IPS-20b (cell line): ENCODE results near the gene CCL22.
"Not testable (repeated sequence)": the region's sequence is repeated elsewhere in the genome, so short reads cannot be mapped to it uniquely, and the experiment has no call there.

Experiments used
- H3K27ac ChIP-seq: one replicate; pipeline ENCODE4 v1.5.1; 2013; ENCODE audit warnings: low read length
- H3K27me3 ChIP-seq: 2 replicates; pipeline ENCODE4 v1.6.1; 2013; ENCODE audit warnings: mild to moderate bottlenecking, low read length, inconsistent platforms; ENCODE audit not compliant: insufficient read depth
- H3K36me3 ChIP-seq: 2 replicates; pipeline ENCODE4 v1.6.1; 2013; ENCODE audit warnings: low read depth, mild to moderate bottlenecking, inconsistent platforms, low read length, moderate library complexity; ENCODE audit not compliant: insufficient read depth
- H3K4me1 ChIP-seq: 2 replicates; pipeline ENCODE4 v1.6.1; 2013; ENCODE audit warnings: mild to moderate bottlenecking, control low read depth, inconsistent platforms, low read length, moderate library complexity; ENCODE audit not compliant: insufficient read depth
- H3K4me3 ChIP-seq: 2 replicates; pipeline ENCODE4 v1.5.1; 2013; ENCODE audit warnings: mild to moderate bottlenecking, low read length, inconsistent platforms
- H3K9ac ChIP-seq: 2 replicates; pipeline ENCODE4 v1.6.1; 2013; ENCODE audit warnings: low read depth, mild to moderate bottlenecking, inconsistent platforms, low read length, moderate library complexity
- H3K9me3 ChIP-seq: 2 replicates; pipeline ENCODE4 v1.6.1; 2013; ENCODE audit warnings: mild to moderate bottlenecking, low read depth, low read length, inconsistent platforms; ENCODE audit not compliant: insufficient read depth

CCL22 gene

GRCh38 chr16:57389087-57389468 lies 30.5 kb downstream of the CCL22 start:
- Histone ChIP-seq H3K4me1 (peaks cover 4% of the 10 kb centered on the region; the same call in 1 of the 2 replicates), H3K9ac (no peak overlapping the region), H3K9me3 (no peaks in the 10 kb centered on the region), H3K27me3 (no peaks in the 10 kb centered on the region), H3K4me3 (no peak overlapping the region), H3K36me3 (no peaks in the 10 kb centered on the region), H3K27ac (no peak overlapping the region)

GRCh38 chr16:57390636-57391295 lies 32.2 kb downstream of the CCL22 start:
- Histone ChIP-seq H3K27ac (no peak overlapping the region), H3K36me3 (no peaks in the 10 kb centered on the region), H3K4me1 (peaks cover 4% of the 10 kb centered on the region; the same call in 1 of the 2 replicates), H3K4me3 (no peak overlapping the region), H3K27me3 (no peaks in the 10 kb centered on the region), H3K9ac (no peak overlapping the region), H3K9me3 (no peaks in the 10 kb centered on the region)

GRCh38 chr16:57391300-57391699 lies 32.7 kb downstream of the CCL22 start:
- Histone ChIP-seq H3K27ac (no peak overlapping the region), H3K9ac (no peak overlapping the region), H3K36me3 (no peaks in the 10 kb centered on the region), H3K4me1 (peaks cover 4% of the 10 kb centered on the region; the same call in 1 of the 2 replicates), H3K27me3 (no peaks in the 10 kb centered on the region), H3K4me3 (no peak overlapping the region), H3K9me3 (no peaks in the 10 kb centered on the region)

GRCh38 chr16:57391708-57392107 lies 33.1 kb downstream of the CCL22 start:
- no peaks in the 10 kb centered on the region for H3K27me3 ChIP-seq
- no peaks in the 10 kb centered on the region for H3K9me3 ChIP-seq
- H3K36me3 ChIP-seq: no peaks in the 10 kb centered on the region
- no peak overlapping the region for H3K9ac ChIP-seq
- peaks cover under 1% of the 10 kb centered on the region; the same call in 1 of the 2 replicates for H3K4me1 ChIP-seq
- H3K27ac ChIP-seq: no peak overlapping the region
- H3K4me3 ChIP-seq: no peak overlapping the region

- Histone ChIP-seq H3K4me1 (no peaks in the 10 kb centered on the region), H3K9ac (no peak overlapping the region), H3K4me3 (no peak overlapping the region), H3K27ac (no peak overlapping the region), H3K36me3 (no peaks in the 10 kb centered on the region), H3K27me3 (no peaks in the 10 kb centered on the region), H3K9me3 (no peaks in the 10 kb centered on the region)
These were observed 34.1 kb downstream of the CCL22 start for GRCh38 chr16:57392694-57393093.

GRCh38 chr16:57394444-57394843 lies 35.9 kb downstream of the CCL22 start:
- no peak overlapping the region for H3K9ac ChIP-seq

GRCh38 chr16:57395026-57395425 lies 36.4 kb downstream of the CCL22 start:
- no peak overlapping the region for H3K4me3 ChIP-seq
- H3K27ac ChIP-seq: no peak overlapping the region
- H3K36me3 ChIP-seq: no peaks in the 10 kb centered on the region
- H3K27me3 ChIP-seq: no peaks in the 10 kb centered on the region
- H3K9ac ChIP-seq: no peak overlapping the region
- no peaks in the 10 kb centered on the region for H3K9me3 ChIP-seq
- no peaks in the 10 kb centered on the region for H3K4me1 ChIP-seq

More at GRCh38 chr16:57394444-57394843, 35.9 kb downstream of the CCL22 start:
- no peaks in the 10 kb centered on the region for H3K36me3 ChIP-seq
- no peaks in the 10 kb centered on the region for H3K4me1 ChIP-seq
- H3K27ac ChIP-seq: no peak overlapping the region
- no peaks in the 10 kb centered on the region for H3K9me3 ChIP-seq
- H3K4me3 ChIP-seq: no peak overlapping the region
- no peaks in the 10 kb centered on the region for H3K27me3 ChIP-seq

- Histone ChIP-seq H3K36me3 (no peaks in the 10 kb centered on the region), H3K4me3 (no peak overlapping the region), H3K27me3 (no peaks in the 10 kb centered on the region), H3K27ac (no peak overlapping the region), H3K4me1 (no peaks in the 10 kb centered on the region), H3K9ac (no peak overlapping the region), H3K9me3 (no peaks in the 10 kb centered on the region)
These were observed 38.2 kb downstream of the CCL22 start for GRCh38 chr16:57396786-57397185.

GRCh38 chr16:57397493-57397892 lies 38.9 kb downstream of the CCL22 start:
- H3K4me3 ChIP-seq, H3K27me3 ChIP-seq, H3K9ac ChIP-seq, H3K4me1 ChIP-seq, H3K9me3 ChIP-seq, H3K27ac ChIP-seq, H3K36me3 ChIP-seq: not testable (repeated sequence)

- H3K36me3 ChIP-seq: no peaks in the 10 kb centered on the region
- H3K27ac ChIP-seq: no peak overlapping the region
- no peaks in the 10 kb centered on the region; the same call in 1 of the 2 replicates for H3K27me3 ChIP-seq
- no peaks in the 10 kb centered on the region for H3K4me1 ChIP-seq
- no peak overlapping the region for H3K9ac ChIP-seq
- no peaks in the 10 kb centered on the region for H3K9me3 ChIP-seq
- no peak overlapping the region for H3K4me3 ChIP-seq
These were observed 43.5 kb downstream of the CCL22 start for GRCh38 chr16:57401943-57402640.

GRCh38 chr16:57403965-57404817 lies 45.6 kb downstream of the CCL22 start, which contains the start of gene CCL17:
Gene CCL17 (plus strand): TSS chr16:57404767. CDS start chr16:57413933, 9,166 bp downstream.
- H3K27me3 ChIP-seq: no peaks in the 10 kb centered on the region; the same call in 1 of the 2 replicates
- H3K4me1 ChIP-seq: no peaks in the 10 kb centered on the region
- H3K36me3 ChIP-seq: no peaks in the 10 kb centered on the region

More at GRCh38 chr16:57403965-57404817, 45.6 kb downstream of the CCL22 start, which contains the start of gene CCL17:
- Histone ChIP-seq H3K9me3 (no peaks in the 10 kb centered on the region), H3K9ac (no peak within 1 kb of the TSS), H3K4me3 (no peak within 1 kb of the TSS), H3K27ac (no peak within 1 kb of the TSS)
